Kidney (tissue), 14 donors: ENCODE results near the gene HK1. TPM values are rescaled to one million over a fixed set of nuclear protein-coding genes. Genes with fewer than 3 reads are reported as not detected.

Experiments
- DNase-seq, 5 donors: peaks; one replicate each; pipeline ENCODE4 v3.0.0-alpha.2; 2013 to 2020
- FAIRE-seq: peaks from 2 replicates; lab custom pipeline; 2012; peaks lifted over from hg19 to GRCh38; lab: Jason Lieb, UNC
- H3K27ac ChIP-seq, 2 donors: one replicate each; pipeline ENCODE4 v1.7.0; 2013; ENCODE audit warnings: low read depth in 2 of 2, low read length in 2 of 2, inconsistent platforms in 1 of 2
- H3K27me3 ChIP-seq: one replicate; pipeline ENCODE4 v1.7.1; 2013; ENCODE audit warnings: low read length, inconsistent platforms; ENCODE audit not compliant: control insufficient read depth, insufficient read depth
- H3K36me3 ChIP-seq, 3 donors: one replicate each; pipeline versions ENCODE4 v1.7.0 to v1.7.1; 2013; ENCODE audit warnings: low read length in 3 of 3, control low read depth in 1 of 3, inconsistent platforms in 1 of 3; ENCODE audit not compliant: insufficient read depth in 3 of 3, control insufficient read depth in 2 of 3
- H3K4me1 ChIP-seq, 3 donors: one replicate each; pipeline versions ENCODE4 v1.7.0 to v1.7.1; 2013; ENCODE audit warnings: low read length in 3 of 3, inconsistent platforms in 1 of 3, low read depth in 1 of 3; ENCODE audit not compliant: control insufficient read depth in 2 of 3, insufficient read depth in 2 of 3
- H3K4me3 ChIP-seq, 3 donors: one replicate each; pipeline versions ENCODE4 v1.7.0 to v1.8.1; 2013; ENCODE audit warnings: low read length in 3 of 3, control low read depth in 1 of 3, inconsistent platforms in 1 of 3
- H3K9ac ChIP-seq, 3 donors: one replicate each; pipeline versions ENCODE4 v1.7.0 to v1.7.1; 2013; ENCODE audit warnings: low read length in 3 of 3, control low read depth in 1 of 3, inconsistent platforms in 1 of 3
- H3K9me3 ChIP-seq, 3 donors: one replicate each; pipeline versions ENCODE4 v1.7.0 to v1.7.1; 2013; ENCODE audit warnings: low read length in 3 of 3, control low read depth in 1 of 3, inconsistent platforms in 1 of 3; ENCODE audit not compliant: control insufficient read depth in 2 of 3, insufficient read depth in 1 of 3
- intact Hi-C: fragments of 100-400 bp; cut with DNase I; formaldehyde crosslinking; loops from one replicate; pipeline ENCODE4 v1.11.1; 2022
- polyA plus RNA-seq: library from polyadenylated mRNA; stranded (reverse); fragments of 350-450 nt; fragmentation: Illumina TruSeq; extraction: RNeasy Lipid Tissue Mini Kit (QIAGEN cat#74804); gene quantifications from one replicate; pipeline ENCODE4 v1.2.3, GENCODE V29; 2014; ENCODE audit warnings: low read depth, low replicate concordance; ENCODE audit not compliant: insufficient read depth
- total RNA-seq: library from RNA; stranded (reverse); fragmentation: NEBNext Ultra II Directional; extraction: Animal tissue kit (Norgen Biotek cat#: 25700); gene quantifications from one replicate; pipeline ENCODE4 v1.2.1, GENCODE V29; 2021
- TF ChIP-seq, protein P1 (sequence below): IDR thresholded peaks from 3 replicates; pipeline ENCODE4 v1.5.1; 2012; ENCODE audit warnings: mild to moderate bottlenecking, moderate library complexity, borderline replicate concordance; ENCODE audit not compliant: insufficient read depth; ENCODE audit errors: extremely low read depth
- donor health status: control.
- donor health status: control.
- donor health status: control.
- donor health status: control.
- donor health status: control.
- donor health status: DM: yes; HTN: yes; CAD: no.
- donor health status: Normal renal cell carcinoma (clear cell type).

The HK1 gene
- total and polyA plus RNA-seq, 2 donors from 2014 or later = 35.9 to 84.9 TPM

DNA sequence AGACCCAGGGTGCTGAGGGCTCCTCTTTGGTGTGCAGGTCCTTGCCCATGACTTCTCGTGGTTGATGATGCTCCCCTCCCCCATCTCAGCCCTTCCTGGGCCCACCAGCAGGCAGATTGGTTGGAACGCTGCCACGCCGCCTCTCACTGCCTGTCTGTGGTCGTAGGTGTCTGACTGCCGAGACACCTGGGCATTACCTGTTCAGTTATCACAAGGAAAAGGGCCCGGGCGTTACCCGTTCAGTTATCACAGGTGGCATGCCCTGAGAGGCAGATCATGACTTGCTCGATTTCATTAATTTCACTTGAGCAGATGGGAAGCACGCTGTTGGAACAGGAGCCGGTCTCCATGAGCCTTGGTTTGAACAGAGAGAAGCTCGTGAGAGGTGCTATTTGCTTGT lies 95.9 kb downstream of the HK1 start:
- TF ChIP-seq, protein P1, sequence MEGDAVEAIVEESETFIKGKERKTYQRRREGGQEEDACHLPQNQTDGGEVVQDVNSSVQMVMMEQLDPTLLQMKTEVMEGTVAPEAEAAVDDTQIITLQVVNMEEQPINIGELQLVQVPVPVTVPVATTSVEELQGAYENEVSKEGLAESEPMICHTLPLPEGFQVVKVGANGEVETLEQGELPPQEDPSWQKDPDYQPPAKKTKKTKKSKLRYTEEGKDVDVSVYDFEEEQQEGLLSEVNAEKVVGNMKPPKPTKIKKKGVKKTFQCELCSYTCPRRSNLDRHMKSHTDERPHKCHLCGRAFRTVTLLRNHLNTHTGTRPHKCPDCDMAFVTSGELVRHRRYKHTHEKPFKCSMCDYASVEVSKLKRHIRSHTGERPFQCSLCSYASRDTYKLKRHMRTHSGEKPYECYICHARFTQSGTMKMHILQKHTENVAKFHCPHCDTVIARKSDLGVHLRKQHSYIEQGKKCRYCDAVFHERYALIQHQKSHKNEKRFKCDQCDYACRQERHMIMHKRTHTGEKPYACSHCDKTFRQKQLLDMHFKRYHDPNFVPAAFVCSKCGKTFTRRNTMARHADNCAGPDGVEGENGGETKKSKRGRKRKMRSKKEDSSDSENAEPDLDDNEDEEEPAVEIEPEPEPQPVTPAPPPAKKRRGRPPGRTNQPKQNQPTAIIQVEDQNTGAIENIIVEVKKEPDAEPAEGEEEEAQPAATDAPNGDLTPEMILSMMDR = no peak
- Histone ChIP-seq H3K9me3 (no peaks in the 10 kb centered on the region), H3K27ac (no peak overlapping the region), H3K4me3 (no peak overlapping the region), H3K4me1 (peaks cover 0 to 11% (median 10%) of the 10 kb centered on the region in 3 donors), H3K27me3 (no peaks in the 10 kb centered on the region), H3K36me3 (peaks cover 2 to 15% (median 5%) of the 10 kb centered on the region in 3 donors), H3K9ac (no peak overlapping the region)
- DNase-seq (no peak), FAIRE-seq (no peak)
- intact Hi-C loops = no loop called here

DNA sequence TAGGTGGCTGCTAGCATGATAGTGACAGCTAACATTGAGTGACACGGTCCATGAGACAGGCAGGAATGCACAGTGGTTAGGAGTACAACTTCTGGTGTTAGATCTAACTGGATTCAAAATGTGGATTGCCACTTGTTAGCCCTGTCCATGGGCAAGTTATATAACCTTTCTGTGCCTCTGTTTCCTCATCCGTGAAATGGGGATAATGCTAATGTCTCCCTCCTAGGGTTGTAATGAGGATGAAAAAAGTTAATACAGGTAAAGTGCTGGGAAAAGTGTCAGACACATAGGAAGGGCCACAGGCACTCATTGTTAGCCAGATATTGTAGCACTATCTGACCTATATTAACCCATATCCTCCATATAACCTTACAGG lies 96.6 kb downstream of the HK1 start:
- no peak overlapping the region for H3K27ac ChIP-seq
- no peaks in the 10 kb centered on the region for H3K27me3 ChIP-seq
- H3K9me3 ChIP-seq = no peaks in the 10 kb centered on the region
- DNase-seq (no peak), FAIRE-seq (no peak)
- TF ChIP-seq, protein P1 = no peak
- intact Hi-C loops = no loop called here
- H3K4me3 ChIP-seq = no peak overlapping the region
- H3K4me1 ChIP-seq = peaks cover 0 to 11% (median 10%) of the 10 kb centered on the region in 3 donors
- no peak overlapping the region for H3K9ac ChIP-seq
- peaks cover 3 to 15% (median 8%) of the 10 kb centered on the region in 3 donors for H3K36me3 ChIP-seq

DNA sequence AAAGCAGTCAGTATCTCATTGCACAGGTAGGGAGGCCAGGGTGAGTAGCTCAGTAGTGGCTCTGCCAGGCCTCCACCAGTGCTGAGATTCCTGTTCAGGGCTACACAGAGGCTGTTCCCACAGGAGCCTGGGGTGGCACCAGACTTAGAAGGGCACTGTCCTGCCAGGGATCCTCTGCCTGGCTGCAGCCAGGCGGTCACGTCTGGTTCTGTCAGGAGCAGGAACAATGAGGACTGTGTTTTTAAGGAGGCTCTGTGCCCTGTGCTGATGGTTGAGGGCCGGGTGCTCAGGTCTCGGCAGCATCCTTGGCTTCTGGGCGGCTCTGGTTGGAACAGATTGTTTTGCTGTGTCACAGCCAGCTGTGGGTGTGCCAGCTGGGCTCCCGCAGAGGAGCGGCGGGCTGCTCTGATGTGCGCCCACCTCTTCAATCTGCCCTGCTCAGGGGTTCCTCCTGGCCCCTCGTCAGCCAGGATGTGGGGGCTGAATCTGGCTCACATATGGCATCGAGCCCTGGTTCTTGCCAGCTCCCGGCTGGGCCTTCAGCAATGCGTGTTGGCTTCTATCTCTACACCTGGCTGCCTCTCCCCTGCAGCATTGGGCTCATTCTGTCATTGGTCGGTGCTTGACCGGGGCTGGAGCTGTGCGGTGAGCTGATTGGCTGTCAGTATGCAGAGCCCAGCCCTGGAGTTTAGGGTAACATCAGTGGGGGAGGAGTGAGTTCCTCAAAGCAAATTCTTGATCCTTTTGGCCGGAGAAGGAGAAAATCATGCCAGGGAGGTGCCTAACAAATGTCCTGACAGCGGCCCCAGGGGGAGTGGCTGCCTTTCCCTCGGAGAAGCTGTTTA lies 97.2 kb downstream of the HK1 start:
- intact Hi-C loops = no loop called here
- H3K9me3 ChIP-seq = no peaks in the 10 kb centered on the region
- TF ChIP-seq, protein P1 = no peak
- no peak overlapping the region for H3K4me3 ChIP-seq
- H3K4me1 ChIP-seq = peaks cover 0 to 11% (median 10%) of the 10 kb centered on the region in 3 donors
- peak; percentile 63 to 78 (median 70) for DNase-seq
- H3K27me3 ChIP-seq = no peaks in the 10 kb centered on the region
- peaks cover 3 to 19% (median 8%) of the 10 kb centered on the region in 3 donors for H3K36me3 ChIP-seq
- H3K27ac ChIP-seq = peak overlapping the region in 1 of 2 donors; percentile 11
- no peak overlapping the region for H3K9ac ChIP-seq
- no peak for FAIRE-seq
